ENCODE measurements around the gene CREB3L2.
"Not testable (repeated sequence)": the region's sequence is repeated elsewhere in the genome, so short reads cannot be mapped to it uniquely, and the experiment has no call there.

The CREB3L2 gene

DNA sequence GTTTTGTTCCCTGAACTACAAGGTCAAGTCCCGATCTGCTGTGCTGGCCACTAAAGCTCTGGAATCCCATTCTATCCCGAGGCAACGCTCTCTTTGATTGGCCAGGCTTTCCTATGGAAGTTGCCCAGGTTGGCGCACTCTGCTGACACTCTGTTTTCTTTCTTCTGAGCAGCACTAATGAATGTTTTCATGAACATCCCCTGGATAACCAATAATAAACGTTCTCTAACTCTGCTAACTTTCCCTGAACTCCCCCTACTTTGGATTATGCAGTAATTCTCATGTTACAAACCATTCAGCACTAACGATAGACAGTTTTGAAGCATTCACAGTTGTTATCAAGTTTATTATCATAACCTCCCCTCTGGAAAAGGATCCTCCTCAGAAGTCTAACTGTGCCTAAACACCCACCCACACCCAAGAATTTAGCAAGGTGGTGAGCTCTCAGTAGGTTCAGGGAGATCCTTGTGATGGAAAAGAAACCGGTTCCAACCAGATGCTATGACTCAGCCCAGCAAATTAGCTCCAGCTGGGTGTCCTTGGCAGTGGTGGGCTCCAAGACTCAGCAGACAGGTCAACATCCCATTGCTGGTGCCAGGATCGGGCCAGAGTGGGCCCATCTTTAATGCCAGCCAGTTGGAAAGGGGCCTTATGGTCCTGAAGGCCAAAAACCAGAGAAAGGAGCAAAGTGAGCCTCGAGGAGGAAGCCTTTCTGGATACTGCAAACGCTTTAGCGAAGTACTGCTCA is 68.4 kb downstream of the CREB3L2 start:
- H3K4me1 ChIP-seq (ENCODE audit: control insufficient read depth in 5 of 5, insufficient read depth in 5 of 5, low read length in 5 of 5), result peaks cover 9 to 50% (median 40%) of the 10 kb centered on the region in 5 donors

DNA sequence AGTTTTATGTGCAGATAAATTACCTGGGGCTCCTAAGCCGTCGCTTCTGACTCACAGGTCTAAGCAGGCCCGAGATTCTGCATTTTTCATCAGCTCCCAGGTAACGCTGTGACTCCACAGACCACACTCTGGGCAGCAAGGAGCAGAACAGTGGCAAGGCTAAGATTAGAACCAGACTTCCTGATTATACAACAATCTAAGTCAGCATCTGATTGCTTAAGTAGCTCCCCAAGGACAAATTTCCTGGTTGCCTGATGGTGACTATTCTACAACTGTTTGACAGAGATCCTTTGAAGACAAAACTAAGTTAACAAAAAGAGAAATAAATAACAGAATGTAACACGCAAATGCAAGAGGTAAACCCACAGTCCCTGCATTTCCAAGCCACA is 69.0 kb downstream of the CREB3L2 start:
- no peaks in the 10 kb centered on the region for H3K9me3 ChIP-seq (ENCODE audit: control insufficient read depth in 5 of 5, low read length in 5 of 5)
- H3K9ac ChIP-seq (ENCODE audit: low read length in 5 of 5), result peak overlapping the region in 4 of 5 donors; percentile 17 to 68 (median 36)
- peak overlapping the region in 2 of 5 donors; percentile 18 to 53 for H3K4me3 ChIP-seq (ENCODE audit: low read depth in 1 of 5, low read length in 5 of 5)
- peak overlapping the region; percentile 83 for H3K27ac ChIP-seq (ENCODE audit: low read depth, low read length)
- H3K27me3 ChIP-seq (ENCODE audit: control insufficient read depth in 5 of 5, insufficient read depth in 4 of 5, low read length in 5 of 5), result no peaks in the 10 kb centered on the region
- H3K36me3 ChIP-seq (ENCODE audit: control insufficient read depth in 5 of 5, insufficient read depth in 5 of 5, low read length in 5 of 5), result peaks cover 0 to 7% (median 3%) of the 10 kb centered on the region in 5 donors
- peaks cover 9 to 50% (median 40%) of the 10 kb centered on the region in 5 donors for H3K4me1 ChIP-seq (ENCODE audit: control insufficient read depth in 5 of 5, insufficient read depth in 5 of 5, low read length in 5 of 5)

More for the DNA sequence above, 68.4 kb downstream of the CREB3L2 start:
- H3K4me3 ChIP-seq (ENCODE audit: low read depth in 1 of 5, low read length in 5 of 5), result peak overlapping the region in 2 of 5 donors; percentile 18 to 53
- H3K27me3 ChIP-seq (ENCODE audit: control insufficient read depth in 5 of 5, insufficient read depth in 4 of 5, low read length in 5 of 5), result no peaks in the 10 kb centered on the region
- peak overlapping the region in 3 of 5 donors; percentile 25 to 68 (median 47) for H3K9ac ChIP-seq (ENCODE audit: low read length in 5 of 5)
- H3K9me3 ChIP-seq (ENCODE audit: control insufficient read depth in 5 of 5, low read length in 5 of 5), result no peaks in the 10 kb centered on the region
- H3K27ac ChIP-seq (ENCODE audit: low read depth, low read length), result peak overlapping the region; percentile 83
- H3K36me3 ChIP-seq (ENCODE audit: control insufficient read depth in 5 of 5, insufficient read depth in 5 of 5, low read length in 5 of 5), result peaks cover 0 to 1% (median 0%) of the 10 kb centered on the region in 5 donors

DNA sequence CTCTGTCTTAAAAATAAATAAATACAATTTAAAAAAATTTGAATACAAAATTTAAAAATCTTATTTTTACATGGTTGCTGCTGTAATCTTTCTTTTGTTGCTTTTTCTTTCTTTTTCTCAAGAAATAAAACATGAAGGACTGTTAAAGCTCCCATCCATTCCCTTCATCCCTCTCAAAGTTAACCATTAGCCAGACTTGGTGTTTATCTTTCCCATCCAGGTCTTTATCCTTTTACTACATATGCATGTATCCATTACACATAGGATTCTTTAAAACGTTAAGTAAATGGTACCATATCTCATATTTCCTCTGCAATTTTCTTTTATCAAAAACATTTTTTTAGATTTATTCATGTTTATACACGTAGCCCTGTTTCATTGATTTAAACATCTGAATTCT is 70.1 kb downstream of the CREB3L2 start:
- no peaks in the 10 kb centered on the region for H3K9me3 ChIP-seq (ENCODE audit: control insufficient read depth in 5 of 5, low read length in 5 of 5)
- peaks cover 7 to 17% (median 10%) of the 10 kb centered on the region in 5 donors for H3K36me3 ChIP-seq (ENCODE audit: control insufficient read depth in 5 of 5, insufficient read depth in 5 of 5, low read length in 5 of 5)
- H3K27me3 ChIP-seq (ENCODE audit: control insufficient read depth in 5 of 5, insufficient read depth in 4 of 5, low read length in 5 of 5), result no peaks in the 10 kb centered on the region
- H3K27ac ChIP-seq (ENCODE audit: low read depth, low read length), result peak overlapping the region; percentile 83
- H3K4me3 ChIP-seq (ENCODE audit: low read depth in 1 of 5, low read length in 5 of 5), result no peak overlapping the region
- H3K9ac ChIP-seq (ENCODE audit: low read length in 5 of 5), result no peak overlapping the region
- peaks cover 9 to 46% (median 34%) of the 10 kb centered on the region in 5 donors for H3K4me1 ChIP-seq (ENCODE audit: control insufficient read depth in 5 of 5, insufficient read depth in 5 of 5, low read length in 5 of 5)

DNA sequence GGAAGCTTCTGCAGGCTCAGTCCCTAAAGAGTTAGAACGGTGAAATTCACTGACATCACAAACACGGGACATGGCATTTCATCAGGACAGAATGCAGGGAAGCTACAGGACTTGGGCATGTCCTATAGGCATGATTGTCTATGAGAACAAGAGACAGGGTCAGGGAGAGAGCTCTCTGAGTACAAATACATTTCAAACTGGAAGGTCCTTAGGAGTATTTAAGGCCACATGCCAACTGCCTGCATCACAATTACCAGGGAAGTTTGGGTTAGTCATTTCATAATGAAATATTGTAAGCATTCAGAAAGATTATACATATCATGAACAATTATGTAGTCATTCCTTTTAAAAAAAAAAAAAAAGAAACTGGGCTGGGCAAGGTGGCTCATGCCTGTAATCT is 71.3 kb downstream of the CREB3L2 start:
- Histone ChIP-seq H3K36me3 (ENCODE audit: control insufficient read depth in 5 of 5, insufficient read depth in 5 of 5, low read length in 5 of 5) (peaks cover 9 to 25% (median 19%) of the 10 kb centered on the region in 5 donors), H3K9me3 (ENCODE audit: control insufficient read depth in 5 of 5, low read length in 5 of 5) (no peaks in the 10 kb centered on the region), H3K4me1 (ENCODE audit: control insufficient read depth in 5 of 5, insufficient read depth in 5 of 5, low read length in 5 of 5) (peaks cover 9 to 33% (median 22%) of the 10 kb centered on the region in 5 donors), H3K9ac (ENCODE audit: low read length in 5 of 5) (no peak overlapping the region), H3K27me3 (ENCODE audit: control insufficient read depth in 5 of 5, insufficient read depth in 4 of 5, low read length in 5 of 5) (no peaks in the 10 kb centered on the region), H3K27ac (ENCODE audit: low read depth, low read length) (no peak overlapping the region), H3K4me3 (ENCODE audit: low read depth in 1 of 5, low read length in 5 of 5) (no peak overlapping the region)

DNA sequence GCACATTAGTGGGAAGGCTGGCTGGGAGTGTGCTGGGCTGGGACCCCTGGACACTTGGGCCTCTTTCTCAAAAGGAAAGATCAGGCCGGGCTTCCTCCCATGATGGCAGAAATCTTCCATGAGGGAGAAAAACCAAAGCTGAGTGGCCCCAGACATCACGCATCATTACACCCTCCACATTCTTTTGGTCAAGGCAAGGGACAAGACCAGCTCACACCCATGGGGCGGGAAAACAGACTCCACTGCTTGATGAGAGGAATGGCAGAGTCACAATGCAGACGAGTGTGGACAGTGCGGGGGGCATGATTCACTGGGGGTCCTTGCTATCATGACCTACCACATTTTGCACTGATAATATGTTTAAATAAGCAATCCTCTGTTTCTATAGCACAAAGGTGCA is 73.3 kb downstream of the CREB3L2 start:
- Histone ChIP-seq H3K4me1 (ENCODE audit: control insufficient read depth in 5 of 5, insufficient read depth in 5 of 5, low read length in 5 of 5) (peaks cover 9 to 19% (median 16%) of the 10 kb centered on the region in 5 donors), H3K4me3 (ENCODE audit: low read depth in 1 of 5, low read length in 5 of 5) (no peak overlapping the region), H3K9me3 (ENCODE audit: control insufficient read depth in 5 of 5, low read length in 5 of 5) (no peaks in the 10 kb centered on the region), H3K27me3 (ENCODE audit: control insufficient read depth in 5 of 5, insufficient read depth in 4 of 5, low read length in 5 of 5) (no peaks in the 10 kb centered on the region), H3K9ac (ENCODE audit: low read length in 5 of 5) (no peak overlapping the region), H3K27ac (ENCODE audit: low read depth, low read length) (no peak overlapping the region), H3K36me3 (ENCODE audit: control insufficient read depth in 5 of 5, insufficient read depth in 5 of 5, low read length in 5 of 5) (peaks cover 17 to 36% (median 23%) of the 10 kb centered on the region in 5 donors)

DNA sequence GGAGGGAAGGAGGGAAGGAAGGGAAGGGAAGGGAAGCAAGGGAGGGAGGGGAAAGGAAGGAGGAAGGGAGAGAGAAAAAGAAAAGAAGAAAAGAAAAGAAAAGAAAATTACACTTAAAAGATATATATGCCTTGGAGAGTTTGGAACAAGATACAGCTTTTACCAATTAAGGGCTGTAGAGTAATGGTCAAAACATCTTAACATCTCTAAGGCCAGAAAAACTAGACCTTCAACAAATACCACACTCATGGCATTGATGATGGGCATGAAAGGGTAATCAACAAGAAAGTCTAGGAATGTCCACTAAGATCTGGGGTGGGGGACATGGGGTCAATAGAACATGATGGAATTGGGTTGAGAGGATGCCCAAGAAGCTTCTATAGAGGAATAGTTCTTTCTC is 74.5 kb downstream of the CREB3L2 start:
- Histone ChIP-seq H3K27me3 (ENCODE audit: control insufficient read depth in 5 of 5, insufficient read depth in 4 of 5, low read length in 5 of 5) (no peaks in the 10 kb centered on the region), H3K4me1 (ENCODE audit: control insufficient read depth in 5 of 5, insufficient read depth in 5 of 5, low read length in 5 of 5) (peaks cover 0 to 6% (median 4%) of the 10 kb centered on the region in 5 donors), H3K36me3 (ENCODE audit: control insufficient read depth in 5 of 5, insufficient read depth in 5 of 5, low read length in 5 of 5) (peaks cover 17 to 42% (median 23%) of the 10 kb centered on the region in 5 donors), H3K9ac (ENCODE audit: low read length in 5 of 5) (no peak overlapping the region), H3K4me3 (ENCODE audit: low read depth in 1 of 5, low read length in 5 of 5) (no peak overlapping the region), H3K27ac (ENCODE audit: low read depth, low read length) (no peak overlapping the region), H3K9me3 (ENCODE audit: control insufficient read depth in 5 of 5, low read length in 5 of 5) (no peaks in the 10 kb centered on the region)

DNA sequence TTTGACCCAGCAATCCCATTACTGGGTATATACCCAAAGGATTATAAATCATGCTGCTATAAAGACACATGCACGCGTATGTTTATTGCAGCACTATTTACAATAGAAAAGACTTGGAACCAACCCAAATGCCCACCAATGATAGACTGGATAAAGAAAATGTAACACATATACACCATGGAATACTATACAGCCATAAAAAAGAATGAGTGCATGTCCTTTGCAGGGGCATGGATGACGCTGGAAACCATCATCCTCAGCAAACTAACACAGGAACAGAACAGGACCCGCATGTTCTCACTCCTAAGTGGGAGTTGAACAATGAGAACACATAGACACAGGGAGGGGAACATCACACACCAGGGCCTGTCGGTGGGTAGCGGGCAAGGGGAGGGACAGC is 75.7 kb downstream of the CREB3L2 start:
- H3K9ac ChIP-seq (ENCODE audit: low read length in 5 of 5); H3K27ac ChIP-seq (ENCODE audit: low read depth, low read length); H3K4me1 ChIP-seq (ENCODE audit: control insufficient read depth in 5 of 5, insufficient read depth in 5 of 5, low read length in 5 of 5); H3K4me3 ChIP-seq (ENCODE audit: low read depth in 1 of 5, low read length in 5 of 5); H3K9me3 ChIP-seq (ENCODE audit: control insufficient read depth in 5 of 5, low read length in 5 of 5); H3K27me3 ChIP-seq (ENCODE audit: control insufficient read depth in 5 of 5, insufficient read depth in 4 of 5, low read length in 5 of 5): not testable (repeated sequence)
- H3K36me3 ChIP-seq (ENCODE audit: control insufficient read depth in 5 of 5, insufficient read depth in 5 of 5, low read length in 5 of 5), result peaks cover 17 to 42% (median 23%) of the 10 kb centered on the region in 5 donors

- Histone ChIP-seq H3K27ac (ENCODE audit: low read depth, low read length) (no peak overlapping the region), H3K36me3 (ENCODE audit: control insufficient read depth in 5 of 5, insufficient read depth in 5 of 5, low read length in 5 of 5) (peaks cover 17 to 42% (median 23%) of the 10 kb centered on the region in 5 donors), H3K4me1 (ENCODE audit: control insufficient read depth in 5 of 5, insufficient read depth in 5 of 5, low read length in 5 of 5) (peaks cover 4 to 14% (median 12%) of the 10 kb centered on the region in 5 donors), H3K4me3 (ENCODE audit: low read depth in 1 of 5, low read length in 5 of 5) (no peak overlapping the region), H3K9me3 (ENCODE audit: control insufficient read depth in 5 of 5, low read length in 5 of 5) (no peaks in the 10 kb centered on the region), H3K27me3 (ENCODE audit: control insufficient read depth in 5 of 5, insufficient read depth in 4 of 5, low read length in 5 of 5) (no peaks in the 10 kb centered on the region), H3K9ac (ENCODE audit: low read length in 5 of 5) (no peak overlapping the region)
Observed at GRCh38 chr7:137925754-137926153, 76.1 kb downstream of the CREB3L2 start.

DNA sequence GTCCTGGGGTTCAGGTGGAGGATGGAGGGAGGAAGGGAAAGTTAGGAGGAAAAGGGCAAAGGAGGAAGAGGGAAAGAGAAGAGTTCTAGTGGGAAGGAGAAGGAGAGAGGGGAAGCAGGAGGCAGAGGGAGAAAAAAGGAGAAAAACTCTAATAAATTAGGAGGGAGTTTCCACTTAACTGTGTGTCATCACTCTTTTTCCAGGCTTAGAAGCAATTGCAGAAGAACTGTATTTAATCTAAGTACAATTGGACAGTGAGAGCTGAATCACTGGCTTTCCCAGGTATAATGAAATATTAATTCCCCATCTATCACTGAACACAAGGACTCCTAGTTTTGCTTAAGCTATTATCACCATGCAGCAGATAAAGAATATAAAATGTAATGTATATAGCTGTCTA is 76.8 kb downstream of the CREB3L2 start:
- no peaks in the 10 kb centered on the region for H3K27me3 ChIP-seq (ENCODE audit: control insufficient read depth in 5 of 5, insufficient read depth in 4 of 5, low read length in 5 of 5)
- peaks cover 17 to 42% (median 23%) of the 10 kb centered on the region in 5 donors for H3K36me3 ChIP-seq (ENCODE audit: control insufficient read depth in 5 of 5, insufficient read depth in 5 of 5, low read length in 5 of 5)
- no peak overlapping the region for H3K27ac ChIP-seq (ENCODE audit: low read depth, low read length)
- no peaks in the 10 kb centered on the region for H3K9me3 ChIP-seq (ENCODE audit: control insufficient read depth in 5 of 5, low read length in 5 of 5)
- no peak overlapping the region for H3K4me3 ChIP-seq (ENCODE audit: low read depth in 1 of 5, low read length in 5 of 5)
- H3K4me1 ChIP-seq (ENCODE audit: control insufficient read depth in 5 of 5, insufficient read depth in 5 of 5, low read length in 5 of 5), result peaks cover 4 to 14% (median 9%) of the 10 kb centered on the region in 5 donors
- no peak overlapping the region for H3K9ac ChIP-seq (ENCODE audit: low read length in 5 of 5)

- H3K9me3 ChIP-seq (ENCODE audit: control insufficient read depth in 5 of 5, low read length in 5 of 5), result no peaks in the 10 kb centered on the region
- no peak overlapping the region for H3K27ac ChIP-seq (ENCODE audit: low read depth, low read length)
- peaks cover 4 to 12% (median 9%) of the 10 kb centered on the region in 5 donors for H3K4me1 ChIP-seq (ENCODE audit: control insufficient read depth in 5 of 5, insufficient read depth in 5 of 5, low read length in 5 of 5)
- peaks cover 17 to 40% (median 23%) of the 10 kb centered on the region in 5 donors for H3K36me3 ChIP-seq (ENCODE audit: control insufficient read depth in 5 of 5, insufficient read depth in 5 of 5, low read length in 5 of 5)
- H3K9ac ChIP-seq (ENCODE audit: low read length in 5 of 5), result no peak overlapping the region
- no peak overlapping the region for H3K4me3 ChIP-seq (ENCODE audit: low read depth in 1 of 5, low read length in 5 of 5)
- no peaks in the 10 kb centered on the region for H3K27me3 ChIP-seq (ENCODE audit: control insufficient read depth in 5 of 5, insufficient read depth in 4 of 5, low read length in 5 of 5)
Observed at GRCh38 chr7:137923380-137923779, 78.5 kb downstream of the CREB3L2 start.
